ENCODE results near the gene OTOGL.

DNA sequence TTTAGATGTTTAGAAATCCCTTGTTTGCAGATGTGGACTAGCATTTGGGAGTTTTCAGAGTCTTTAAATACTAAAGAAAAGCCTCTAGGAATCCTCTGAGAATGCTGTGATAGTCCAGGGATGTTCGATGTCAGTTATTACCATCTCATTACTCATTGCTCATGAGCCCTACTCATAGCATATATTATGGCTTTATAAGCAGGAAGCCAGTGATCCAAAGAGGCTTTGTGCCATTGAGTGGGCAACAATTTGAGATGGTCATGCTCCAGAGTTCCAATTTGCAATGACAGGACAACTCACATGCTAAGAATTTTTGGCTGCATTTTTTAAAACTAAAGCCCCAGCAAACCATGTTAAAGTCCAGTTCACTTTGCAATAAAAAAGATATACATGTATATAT is 163.0 kb downstream of the OTOGL start:
- TF ChIP-seq CTCF (IDR thresholded peaks at IDR 0.05; ENCODE audit: low read length), result no peak
- no peak for TF ChIP-seq EZH2 (IDR thresholded peaks at IDR 0.05; ENCODE audit: borderline replicate concordance, low read length)
